Testis (tissue), 2 donors: Measurements from ENCODE around the gene KIF23.

Source experiments
- POLR2A ChIP-seq: fragments of 450-650 bp; IDR thresholded peaks from one replicate; pipeline ENCODE4 v1.6.1; 2017; ENCODE audit warnings: antibody characterized with exemption, mild to moderate bottlenecking, moderate library complexity
- TF ChIP-seq, protein P1 (sequence below), 3 experiments: fragments of 450-650 bp in 2 of 3; fragments of 200-600 bp in 1 of 3; sonication (generic) in 1 of 3; IDR thresholded peaks; one replicate each; pipeline ENCODE4 v1.5.1; 2016 to 2019; ENCODE audit warnings: antibody characterized with exemption in 3 of 3, mild to moderate bottlenecking in 2 of 3, moderate library complexity in 1 of 3

DNA sequence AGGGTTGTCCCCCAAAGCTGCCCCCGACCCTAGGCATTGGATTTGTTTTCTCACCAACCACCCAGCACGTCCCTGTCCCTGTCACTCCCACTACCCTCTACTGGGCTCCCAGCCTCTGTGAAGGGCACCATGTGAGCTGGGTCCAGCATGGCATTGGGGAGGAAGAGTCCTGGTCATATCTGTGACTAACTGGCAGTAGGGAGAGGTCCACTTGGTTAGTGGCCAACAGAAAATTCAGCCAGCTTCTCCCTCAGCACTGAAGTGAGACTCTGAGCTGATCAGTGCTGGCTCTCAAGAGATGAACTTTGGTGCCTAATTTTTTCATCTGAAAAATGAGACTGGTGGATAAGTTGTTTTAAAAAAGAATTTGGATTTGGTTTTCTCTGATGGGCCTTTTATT, 11.3 kb upstream of the KIF23 start:
- TF ChIP-seq, protein P1, sequence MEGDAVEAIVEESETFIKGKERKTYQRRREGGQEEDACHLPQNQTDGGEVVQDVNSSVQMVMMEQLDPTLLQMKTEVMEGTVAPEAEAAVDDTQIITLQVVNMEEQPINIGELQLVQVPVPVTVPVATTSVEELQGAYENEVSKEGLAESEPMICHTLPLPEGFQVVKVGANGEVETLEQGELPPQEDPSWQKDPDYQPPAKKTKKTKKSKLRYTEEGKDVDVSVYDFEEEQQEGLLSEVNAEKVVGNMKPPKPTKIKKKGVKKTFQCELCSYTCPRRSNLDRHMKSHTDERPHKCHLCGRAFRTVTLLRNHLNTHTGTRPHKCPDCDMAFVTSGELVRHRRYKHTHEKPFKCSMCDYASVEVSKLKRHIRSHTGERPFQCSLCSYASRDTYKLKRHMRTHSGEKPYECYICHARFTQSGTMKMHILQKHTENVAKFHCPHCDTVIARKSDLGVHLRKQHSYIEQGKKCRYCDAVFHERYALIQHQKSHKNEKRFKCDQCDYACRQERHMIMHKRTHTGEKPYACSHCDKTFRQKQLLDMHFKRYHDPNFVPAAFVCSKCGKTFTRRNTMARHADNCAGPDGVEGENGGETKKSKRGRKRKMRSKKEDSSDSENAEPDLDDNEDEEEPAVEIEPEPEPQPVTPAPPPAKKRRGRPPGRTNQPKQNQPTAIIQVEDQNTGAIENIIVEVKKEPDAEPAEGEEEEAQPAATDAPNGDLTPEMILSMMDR (IDR thresholded peaks at IDR 0.05) = no peak
- no peak for TF ChIP-seq POLR2A
